ENCODE results near the gene AFG1L.
A peak's percentile ranks its signal among the peaks of the same experiment; 100 is the strongest.

- TF ChIP-seq, protein P1, sequence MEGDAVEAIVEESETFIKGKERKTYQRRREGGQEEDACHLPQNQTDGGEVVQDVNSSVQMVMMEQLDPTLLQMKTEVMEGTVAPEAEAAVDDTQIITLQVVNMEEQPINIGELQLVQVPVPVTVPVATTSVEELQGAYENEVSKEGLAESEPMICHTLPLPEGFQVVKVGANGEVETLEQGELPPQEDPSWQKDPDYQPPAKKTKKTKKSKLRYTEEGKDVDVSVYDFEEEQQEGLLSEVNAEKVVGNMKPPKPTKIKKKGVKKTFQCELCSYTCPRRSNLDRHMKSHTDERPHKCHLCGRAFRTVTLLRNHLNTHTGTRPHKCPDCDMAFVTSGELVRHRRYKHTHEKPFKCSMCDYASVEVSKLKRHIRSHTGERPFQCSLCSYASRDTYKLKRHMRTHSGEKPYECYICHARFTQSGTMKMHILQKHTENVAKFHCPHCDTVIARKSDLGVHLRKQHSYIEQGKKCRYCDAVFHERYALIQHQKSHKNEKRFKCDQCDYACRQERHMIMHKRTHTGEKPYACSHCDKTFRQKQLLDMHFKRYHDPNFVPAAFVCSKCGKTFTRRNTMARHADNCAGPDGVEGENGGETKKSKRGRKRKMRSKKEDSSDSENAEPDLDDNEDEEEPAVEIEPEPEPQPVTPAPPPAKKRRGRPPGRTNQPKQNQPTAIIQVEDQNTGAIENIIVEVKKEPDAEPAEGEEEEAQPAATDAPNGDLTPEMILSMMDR (IDR thresholded peaks at IDR 0.05; ENCODE audit: low read depth, low read length), result peak; percentile 19; the same call in 1 of the 2 replicates
- no peak for TF ChIP-seq EZH2phosphoT487 (IDR thresholded peaks at IDR 0.05; ENCODE audit: low read depth)
These were observed 275.7 kb downstream of the AFG1L start for GRCh38 chr6:108570517-108570916.

Data from OCI-LY3 (cell line).